ENCODE results near the gene EFNB1. TPM values are rescaled to one million over a fixed set of nuclear protein-coding genes. Genes with fewer than 3 reads are reported as not detected.
A peak's percentile ranks its signal among the peaks of the same experiment; 100 is the strongest.

EFNB1 gene
- total and polyA plus RNA-seq, 2 of the 4 experiments (the other 2 are of a cell fraction): 17.9 to 26.8 TPM

- Histone ChIP-seq H3K9me3 (ENCODE audit: control insufficient read depth, insufficient read depth, low read length) (no peaks in the 10 kb centered on the region), H2AK5ac (ENCODE audit: low read depth, low read length) (no peak overlapping the region), H3K36me3 (ENCODE audit: control insufficient read depth, insufficient read depth, low read length) (peaks cover 22% of the 10 kb centered on the region; the same call in 1 of the 2 replicates), H3K4ac (ENCODE audit: low read depth, low read length) (no peak overlapping the region), H2BK15ac (ENCODE audit: low read depth, low read length) (no peak overlapping the region), H3K4me2 (ENCODE audit: low read depth, low read length) (no peak overlapping the region), H2BK5ac (ENCODE audit: low read depth, low read length, poor library complexity, severe bottlenecking) (no peak overlapping the region), H3K4me1 (ENCODE audit: control insufficient read depth, insufficient read depth, low read length) (peaks cover 5% of the 10 kb centered on the region; the same call in 1 of the 2 replicates), H2BK120ac (ENCODE audit: low read depth, low read length) (no peak overlapping the region), H3K9me1 (ENCODE audit: insufficient read depth, low read length) (no peaks in the 10 kb centered on the region), H3K56ac (ENCODE audit: extremely low read depth, insufficient read depth, low read length) (no peak overlapping the region), H4K8ac (ENCODE audit: low read depth in 2 of 2, low read length in 2 of 2) (no peak overlapping the region), H4K20me1 (ENCODE audit: insufficient read depth, low read length) (peaks cover 5% of the 10 kb centered on the region), H2BK20ac (ENCODE audit: low read depth, low read length) (no peak overlapping the region), H4K5ac (ENCODE audit: low read depth, low read length) (no peak overlapping the region), H2AFZ (replicated peaks; ENCODE audit: low read length, poor library complexity) (peak overlapping the region; percentile 48), H3K18ac (ENCODE audit: low read depth, low read length) (no peak overlapping the region), H3K14ac (replicated peaks; ENCODE audit: low read depth, low read length) (no peak overlapping the region), H4K91ac (ENCODE audit: insufficient read depth, low read depth, low read length) (no peak overlapping the region), H3K23ac (ENCODE audit: low read depth, low read length) (no peak overlapping the region), H3K27me3 (ENCODE audit: control insufficient read depth, insufficient read depth, low read length) (no peaks in the 10 kb centered on the region; the same call in 1 of the 2 replicates), H3K79me1 (ENCODE audit: low read depth in 1 of 2, low read length in 2 of 2) (peaks cover 0 to 6% of the 10 kb centered on the region in 2 experiments; a peak in 1 of 4 replicates), H3K4me3 (ENCODE audit: insufficient read depth, low read depth, low read length) (no peak overlapping the region), H3K27ac (ENCODE audit: insufficient read depth, low read length) (no peak overlapping the region), H2AK9ac (replicated peaks; ENCODE audit: low read depth, low read length, poor library complexity) (no peak overlapping the region), H3K9ac (ENCODE audit: low read depth, low read length) (no peak overlapping the region)
- ATAC-seq (ENCODE audit: low read depth) (peak; percentile 33), DNase-seq (peak; percentile 19)
- POLR2A ChIA-PET (ENCODE audit: unreplicated experiment): no interaction called here
- CTCF ChIA-PET: no interaction called here
- intact Hi-C loops (cut with micrococcal nuclease) (no loop called here), dilution Hi-C loops (cut with HindIII; ENCODE audit: low sequenced_read_pairs, unreplicated experiment) (no loop called here), in situ Hi-C loops (cut with MboI; ENCODE audit: low sequenced_read_pairs) (loop anchor here (25.0 kb wide), 1 partner anchor 194 kb away; no protein-coding TSS in a partner anchor)
- TF ChIP-seq MXI1 (IDR thresholded peaks at IDR 0.05; ENCODE audit: borderline replicate concordance, low read depth, low read length) (no peak), CEBPB (IDR thresholded peaks at IDR 0.05; ENCODE audit: low read depth, low read length) (no peak), CHD1 (IDR thresholded peaks at IDR 0.05; ENCODE audit: low read depth, low read length) (no peak), SMC3 (IDR thresholded peaks at IDR 0.05; ENCODE audit: low read depth, low read length) (no peak), POLR2A (IDR thresholded peaks at IDR 0.05; ENCODE audit: low read depth, low read length) (no peak), RFX5 (IDR thresholded peaks at IDR 0.05; ENCODE audit: low read depth, low read length) (no peak), USF2 (IDR thresholded peaks at IDR 0.05; ENCODE audit: low read depth, low read length) (no peak), MAZ (IDR thresholded peaks at IDR 0.05; ENCODE audit: borderline replicate concordance, low read depth, low read length) (no peak), CTCF (conservative IDR thresholded peaks at IDR 0.05; ENCODE audit: low read depth, low read length) (no peak), ELK1 (IDR thresholded peaks at IDR 0.05; ENCODE audit: borderline replicate concordance, low read depth, low read length) (no peak), BHLHE40 (IDR thresholded peaks at IDR 0.05; ENCODE audit: low read depth, low read length) (no peak)
- 67% methylated on average over 1 of the region's 12 CpGs; no CpG with 5 or more reads in 1 of the 2 experiments for WGBS, 2 experiments (ENCODE audit: extremely low coverage in 2 of 2, insufficient read length in 1 of 2)
- no TSS peak for BruUV-seq (replicated peaks)
Observed at GRCh38 chrX:68842781-68843581, 14.2 kb downstream of the EFNB1 start.
